Measurements from ENCODE around the gene PDCD11. TPM values are rescaled to one million over a fixed set of nuclear protein-coding genes. Genes with fewer than 3 reads are reported as not detected.
"Not testable (repeated sequence)": the region's sequence is repeated elsewhere in the genome, so short reads cannot be mapped to it uniquely, and the experiment has no call there.

Gene PDCD11
- polyA plus RNA-seq, 1 experiment: 18.5 TPM

DNA sequence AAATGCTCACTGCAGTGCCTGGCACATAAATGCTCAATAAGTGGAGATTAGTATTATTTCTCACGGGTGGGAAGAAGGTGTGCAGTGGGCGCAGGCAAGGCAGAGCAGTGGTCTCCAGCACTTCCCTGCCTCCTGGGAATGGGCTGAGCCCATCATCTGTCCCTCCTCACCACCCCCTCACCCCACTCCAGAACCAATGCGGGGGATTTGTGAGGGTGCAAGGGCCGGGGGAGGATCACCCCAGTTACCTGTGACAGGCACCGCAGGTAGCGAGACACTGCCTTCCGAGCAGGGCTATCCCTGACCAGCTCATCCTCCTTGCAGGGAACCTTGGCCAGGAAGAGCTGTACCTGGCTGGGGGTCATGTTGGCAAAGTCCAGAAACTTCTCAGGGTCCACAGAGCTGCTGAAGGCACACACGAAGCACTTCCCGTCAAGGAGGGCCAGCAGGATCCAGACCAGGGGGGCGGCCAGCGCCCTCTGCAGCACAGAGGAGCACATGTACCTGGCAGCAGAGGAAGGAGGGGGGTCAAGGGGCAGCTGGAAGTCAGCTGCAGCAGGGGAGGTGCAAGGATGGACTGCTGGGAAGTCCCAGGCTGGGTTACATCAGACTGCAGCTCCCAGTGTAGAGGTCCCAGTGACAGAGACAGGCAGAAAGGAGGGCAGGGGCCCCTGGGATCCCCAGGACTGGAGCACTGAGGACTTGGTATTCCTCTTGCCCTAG is 79.8 kb downstream of the PDCD11 start:
- peaks cover 17% of the 10 kb centered on the region for H3K27me3 ChIP-seq (ENCODE audit: control insufficient read depth, insufficient read depth, low read length)
- H3K9me3 ChIP-seq (ENCODE audit: control insufficient read depth, insufficient read depth, low read length): no peaks in the 10 kb centered on the region; the same call in 1 of the 2 replicates
- CTCF ChIA-PET: interaction anchor here (2.6 kb wide), 1 partner anchor 60 kb away, joined by 9 read pairs; no protein-coding TSS in a partner anchor
- H3K27ac ChIP-seq (ENCODE audit: low read depth, low read length): no peak overlapping the region
- H3K4me3 ChIP-seq (ENCODE audit: low read depth, low read length): no peak overlapping the region
- DNase-seq (ENCODE audit: low read depth, low spot score): no peak
- POLR2A ChIA-PET: interaction anchor here (0.6 kb wide), 1 partner anchor 59 kb away, joined by 4 read pairs; no protein-coding TSS in a partner anchor
- TF ChIP-seq, protein P1, sequence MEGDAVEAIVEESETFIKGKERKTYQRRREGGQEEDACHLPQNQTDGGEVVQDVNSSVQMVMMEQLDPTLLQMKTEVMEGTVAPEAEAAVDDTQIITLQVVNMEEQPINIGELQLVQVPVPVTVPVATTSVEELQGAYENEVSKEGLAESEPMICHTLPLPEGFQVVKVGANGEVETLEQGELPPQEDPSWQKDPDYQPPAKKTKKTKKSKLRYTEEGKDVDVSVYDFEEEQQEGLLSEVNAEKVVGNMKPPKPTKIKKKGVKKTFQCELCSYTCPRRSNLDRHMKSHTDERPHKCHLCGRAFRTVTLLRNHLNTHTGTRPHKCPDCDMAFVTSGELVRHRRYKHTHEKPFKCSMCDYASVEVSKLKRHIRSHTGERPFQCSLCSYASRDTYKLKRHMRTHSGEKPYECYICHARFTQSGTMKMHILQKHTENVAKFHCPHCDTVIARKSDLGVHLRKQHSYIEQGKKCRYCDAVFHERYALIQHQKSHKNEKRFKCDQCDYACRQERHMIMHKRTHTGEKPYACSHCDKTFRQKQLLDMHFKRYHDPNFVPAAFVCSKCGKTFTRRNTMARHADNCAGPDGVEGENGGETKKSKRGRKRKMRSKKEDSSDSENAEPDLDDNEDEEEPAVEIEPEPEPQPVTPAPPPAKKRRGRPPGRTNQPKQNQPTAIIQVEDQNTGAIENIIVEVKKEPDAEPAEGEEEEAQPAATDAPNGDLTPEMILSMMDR (IDR thresholded peaks at IDR 0.05; ENCODE audit: low read depth, low read length): peak; percentile 17; the same call in 1 of the 2 replicates

DNA sequence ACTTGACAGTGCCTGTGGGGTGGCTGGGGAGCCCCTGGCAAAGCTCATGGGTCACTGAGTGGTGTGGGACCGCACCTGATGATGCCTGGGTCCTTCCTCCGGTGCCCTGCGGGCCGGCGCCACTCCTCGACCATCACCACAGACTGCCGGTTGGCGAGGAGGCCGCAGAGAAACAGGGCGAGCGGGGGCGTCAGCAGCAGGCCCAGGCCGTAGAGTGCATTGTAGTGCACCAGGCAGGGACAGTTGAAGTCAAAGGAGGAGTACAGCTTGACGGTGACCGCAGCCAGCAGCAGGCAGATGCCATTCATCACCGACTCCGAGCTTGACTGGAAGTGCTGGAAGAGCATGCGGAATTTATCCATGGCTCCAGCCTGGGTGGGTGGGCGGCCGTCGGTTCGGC is 82.2 kb downstream of the PDCD11 start:
- CTCF ChIA-PET: no interaction called here
- H3K27me3 ChIP-seq (ENCODE audit: control insufficient read depth, insufficient read depth, low read length): peaks cover 15% of the 10 kb centered on the region
- DNase-seq (ENCODE audit: low read depth, low spot score): no peak
- H3K4me3 ChIP-seq (ENCODE audit: low read depth, low read length): no peak overlapping the region
- no peak overlapping the region for H3K27ac ChIP-seq (ENCODE audit: low read depth, low read length)
- TF ChIP-seq, protein P1 (IDR thresholded peaks at IDR 0.05; ENCODE audit: low read depth, low read length): no peak
- POLR2A ChIA-PET: no interaction called here
- H3K9me3 ChIP-seq (ENCODE audit: control insufficient read depth, insufficient read depth, low read length): no peaks in the 10 kb centered on the region

DNA sequence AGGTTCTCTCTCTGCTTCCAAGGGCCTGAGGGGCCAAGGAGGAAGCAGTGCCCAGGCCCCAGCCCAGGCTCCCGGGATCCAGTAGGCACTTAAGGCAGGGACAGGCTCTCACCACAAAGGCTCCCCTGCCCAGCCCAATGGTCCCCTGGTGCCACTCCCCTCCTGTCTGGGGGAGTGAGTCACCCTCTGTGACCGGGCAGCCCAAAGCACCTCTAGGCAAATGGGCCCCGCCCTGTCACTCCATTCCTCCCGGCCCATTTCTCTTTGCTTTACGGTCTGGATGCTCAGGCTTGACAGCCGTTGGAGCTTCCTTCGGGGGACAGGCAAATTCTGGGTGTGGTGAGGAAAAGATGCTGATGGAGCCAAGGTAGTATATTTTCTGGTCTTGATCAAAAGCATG is 82.7 kb downstream of the PDCD11 start, which contains the start of gene CALHM3:
TSS of gene CALHM3 (minus strand) at position 106 of the 400 bp plus-strand sequence. CDS start 208 bp downstream, outside the sequence.
- ChIA-PET POLR2A (no interaction called here), CTCF (no interaction called here)
- Histone ChIP-seq H3K27ac (ENCODE audit: low read depth, low read length) (no peak within 1 kb of the TSS), H3K4me3 (ENCODE audit: low read depth, low read length) (no peak within 1 kb of the TSS), H3K27me3 (ENCODE audit: control insufficient read depth, insufficient read depth, low read length) (peaks cover 15% of the 10 kb centered on the region), H3K9me3 (ENCODE audit: control insufficient read depth, insufficient read depth, low read length) (no peaks in the 10 kb centered on the region)
- no peak for DNase-seq (ENCODE audit: low read depth, low spot score)
- TF ChIP-seq, protein P1 (IDR thresholded peaks at IDR 0.05; ENCODE audit: low read depth, low read length): no peak

DNA sequence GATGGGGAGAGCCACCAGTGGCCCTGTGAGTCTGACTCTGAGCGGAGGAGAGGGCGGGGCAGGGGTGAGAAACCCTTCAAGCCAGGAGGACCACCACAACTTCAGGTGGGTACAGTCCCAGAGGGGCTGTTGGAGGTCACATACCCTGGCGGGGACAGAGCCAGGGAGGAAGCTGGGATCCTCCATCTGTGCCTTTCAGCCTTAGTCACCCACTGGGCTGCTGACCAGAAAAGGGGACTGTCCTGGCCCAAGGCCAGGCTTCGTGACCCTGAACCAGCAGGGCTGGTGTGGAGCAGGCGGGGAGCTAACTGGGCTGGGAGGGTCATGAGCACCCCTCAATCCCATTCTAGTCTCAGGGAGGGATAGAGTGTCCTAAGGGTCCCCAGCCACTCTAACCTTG is 84.1 kb downstream of the PDCD11 start:
- ChIA-PET POLR2A (no interaction called here), CTCF (interaction anchor here (1.0 to 1.2 kb wide), 5 partner anchors 12 to 66 kb away, joined by 3 to 7 read pairs (median 3); no protein-coding TSS in a partner anchor)
- Histone ChIP-seq H3K4me3 (ENCODE audit: low read depth, low read length) (no peak overlapping the region), H3K27me3 (ENCODE audit: control insufficient read depth, insufficient read depth, low read length) (peaks cover 14% of the 10 kb centered on the region), H3K9me3 (ENCODE audit: control insufficient read depth, insufficient read depth, low read length) (no peaks in the 10 kb centered on the region), H3K27ac (ENCODE audit: low read depth, low read length) (no peak overlapping the region)
- TF ChIP-seq, protein P1 (IDR thresholded peaks at IDR 0.05; ENCODE audit: low read depth, low read length): no peak
- no peak for DNase-seq (ENCODE audit: low read depth, low spot score)

DNA sequence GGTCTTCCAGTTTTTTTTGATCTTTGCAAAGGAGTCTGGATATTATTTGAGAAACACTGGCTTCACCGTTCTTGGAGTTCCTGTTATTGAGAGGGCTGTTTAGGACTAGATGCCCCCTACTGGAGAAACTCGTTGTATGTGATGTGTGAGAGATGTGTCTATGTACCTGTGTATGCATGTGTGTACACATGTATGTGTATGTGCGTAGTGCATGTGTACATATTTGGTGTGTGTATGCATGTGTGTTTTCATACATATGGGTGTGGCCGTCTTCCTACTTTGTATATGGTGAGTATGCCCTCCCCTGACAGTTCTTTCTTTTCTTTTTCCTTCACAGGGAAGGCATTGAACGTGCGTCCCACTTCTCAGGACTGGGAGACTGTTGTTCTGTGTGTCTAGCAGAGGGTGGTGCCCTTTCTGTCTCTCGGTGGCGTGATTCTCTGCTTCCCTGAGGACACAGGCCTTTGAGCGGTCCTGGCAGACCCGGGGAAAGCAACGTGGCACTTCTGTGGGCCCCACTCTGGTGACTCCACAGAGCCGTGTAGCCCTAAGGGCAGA is 85.6 kb downstream of the PDCD11 start:
- CTCF ChIA-PET: interaction anchor here (0.9 to 4.5 kb wide), 5 partner anchors 20 to 111 kb away, joined by 3 to 112 read pairs (median 4); no protein-coding TSS in a partner anchor
- H3K4me3 ChIP-seq (ENCODE audit: low read depth, low read length): no peak overlapping the region
- TF ChIP-seq, protein P1 (IDR thresholded peaks at IDR 0.05; ENCODE audit: low read depth, low read length): peak; percentile 79
- no peaks in the 10 kb centered on the region for H3K9me3 ChIP-seq (ENCODE audit: control insufficient read depth, insufficient read depth, low read length)
- H3K27me3 ChIP-seq (ENCODE audit: control insufficient read depth, insufficient read depth, low read length): peaks cover 3% of the 10 kb centered on the region
- POLR2A ChIA-PET: no interaction called here
- no peak overlapping the region for H3K27ac ChIP-seq (ENCODE audit: low read depth, low read length)
- DNase-seq (ENCODE audit: low read depth, low spot score): peak; percentile 42

DNA sequence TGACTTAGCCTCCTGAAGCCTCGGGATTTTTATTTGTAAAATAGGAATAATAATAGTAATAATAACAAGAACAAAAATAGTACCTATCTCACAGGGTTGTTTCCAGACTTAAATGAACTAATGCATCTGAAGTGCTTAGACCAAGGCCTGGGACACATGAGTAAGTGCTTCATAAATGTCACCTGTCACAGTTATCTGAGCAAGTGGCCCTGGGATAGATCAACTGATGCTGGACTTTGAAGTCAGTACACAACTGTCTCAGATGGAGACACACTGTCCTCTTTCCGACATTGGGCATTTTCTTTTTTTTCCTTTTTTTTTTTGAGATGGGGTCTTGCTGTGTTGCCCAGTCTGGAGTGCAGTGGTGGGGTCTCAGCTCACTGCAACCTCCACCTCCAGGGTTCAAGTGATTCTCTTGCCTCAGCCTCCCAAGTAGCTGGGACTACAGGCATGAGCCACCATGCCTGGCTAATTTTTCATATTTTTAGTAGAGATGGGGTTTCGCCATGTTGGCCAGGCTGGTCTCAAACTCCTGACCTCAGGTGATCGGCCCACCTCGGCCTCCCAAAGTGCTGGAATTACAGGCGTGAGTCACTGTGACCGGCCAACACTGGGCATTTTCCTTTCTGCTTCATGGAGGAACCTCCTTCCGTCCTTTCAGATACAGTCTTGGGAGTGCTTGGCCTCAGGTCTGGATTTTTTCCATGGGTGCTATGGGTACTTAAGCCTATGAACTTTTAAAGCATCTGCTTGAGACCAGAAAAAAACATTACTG is 90.4 kb downstream of the PDCD11 start:
- H3K4me3 ChIP-seq (ENCODE audit: low read depth, low read length); H3K9me3 ChIP-seq (ENCODE audit: control insufficient read depth, insufficient read depth, low read length); H3K27ac ChIP-seq (ENCODE audit: low read depth, low read length); POLR2A ChIA-PET; H3K27me3 ChIP-seq (ENCODE audit: control insufficient read depth, insufficient read depth, low read length); DNase-seq (ENCODE audit: low read depth, low spot score): not testable (repeated sequence)
- CTCF ChIA-PET: interaction anchor here (1.0 to 4.5 kb wide), 9 partner anchors 12 to 651 kb away, joined by 3 to 112 read pairs (median 6); partner anchors contain the start of gene CALHM2

Measured in AG04450 (cell line).